Measurements from ENCODE around the gene FTSJ1. TPM values are rescaled to one million over a fixed set of nuclear protein-coding genes. Genes with fewer than 3 reads are reported as not detected.

The FTSJ1 gene
- total RNA-seq, 1 experiment from 2014 or later = 175 TPM

DNA sequence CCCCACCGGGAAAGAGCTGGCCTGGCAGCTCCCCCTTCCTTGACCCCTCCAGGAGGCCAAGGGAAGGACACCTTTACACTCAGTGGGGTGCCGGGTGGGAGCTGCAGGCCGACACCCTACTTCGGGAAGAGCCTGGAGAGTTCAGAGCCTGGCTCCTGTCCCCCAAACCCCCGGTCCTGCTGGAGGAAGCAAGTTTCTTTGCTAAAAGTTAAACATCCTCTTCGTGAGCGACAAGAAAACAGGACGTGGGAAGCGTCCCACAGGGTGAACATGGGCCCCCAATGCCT, 2.4 kb upstream of the FTSJ1 start:
- POLR2A ChIA-PET (ENCODE audit: unreplicated experiment) = no interaction called here
- CTCF ChIA-PET = interaction anchor here (0.7 kb wide), 1 partner anchor 8 kb away, joined by 4 read pairs; no protein-coding TSS in a partner anchor
- intact Hi-C loops (cut with micrococcal nuclease) = no loop called here
- peaks cover 41% of the 10 kb centered on the region for H3K79me2 ChIP-seq (ENCODE audit: low read length)
- H3K9ac ChIP-seq (ENCODE audit: low read length) = no peak overlapping the region
- H3K9me3 ChIP-seq (ENCODE audit: low read length) = no peaks in the 10 kb centered on the region
- peaks cover 10% of the 10 kb centered on the region; the same call in 1 of the 2 replicates for H4K20me1 ChIP-seq (ENCODE audit: low read length)
- H3K9me2 ChIP-seq (replicated peaks; ENCODE audit: low read length) = no peaks in the 10 kb centered on the region
- no peak overlapping the region for H3K27ac ChIP-seq (ENCODE audit: low read length)
- no peak overlapping the region for H2AFZ ChIP-seq (ENCODE audit: low read length)
- no peak overlapping the region for H3K4me3 ChIP-seq (ENCODE audit: low read length)
- no peak overlapping the region for H3K4me2 ChIP-seq (ENCODE audit: low read length)
- ATAC-seq (no peak), DNase-seq (no peak)
- no peaks in the 10 kb centered on the region; the same call in 1 of the 2 replicates for H3K36me3 ChIP-seq (ENCODE audit: low read depth, low read length)
- peaks cover 19% of the 10 kb centered on the region for H3K4me1 ChIP-seq (ENCODE audit: insufficient read depth, low read length)
- H3K27me3 ChIP-seq (ENCODE audit: low read length) = no peaks in the 10 kb centered on the region
- TF ChIP-seq EZH2phosphoT487 (IDR thresholded peaks at IDR 0.05; ENCODE audit: borderline replicate concordance, low read length) (no peak), EZH2 (IDR thresholded peaks at IDR 0.05; ENCODE audit: low read length, unreplicated experiment) (no peak)
- TF ChIP-seq, protein P1, sequence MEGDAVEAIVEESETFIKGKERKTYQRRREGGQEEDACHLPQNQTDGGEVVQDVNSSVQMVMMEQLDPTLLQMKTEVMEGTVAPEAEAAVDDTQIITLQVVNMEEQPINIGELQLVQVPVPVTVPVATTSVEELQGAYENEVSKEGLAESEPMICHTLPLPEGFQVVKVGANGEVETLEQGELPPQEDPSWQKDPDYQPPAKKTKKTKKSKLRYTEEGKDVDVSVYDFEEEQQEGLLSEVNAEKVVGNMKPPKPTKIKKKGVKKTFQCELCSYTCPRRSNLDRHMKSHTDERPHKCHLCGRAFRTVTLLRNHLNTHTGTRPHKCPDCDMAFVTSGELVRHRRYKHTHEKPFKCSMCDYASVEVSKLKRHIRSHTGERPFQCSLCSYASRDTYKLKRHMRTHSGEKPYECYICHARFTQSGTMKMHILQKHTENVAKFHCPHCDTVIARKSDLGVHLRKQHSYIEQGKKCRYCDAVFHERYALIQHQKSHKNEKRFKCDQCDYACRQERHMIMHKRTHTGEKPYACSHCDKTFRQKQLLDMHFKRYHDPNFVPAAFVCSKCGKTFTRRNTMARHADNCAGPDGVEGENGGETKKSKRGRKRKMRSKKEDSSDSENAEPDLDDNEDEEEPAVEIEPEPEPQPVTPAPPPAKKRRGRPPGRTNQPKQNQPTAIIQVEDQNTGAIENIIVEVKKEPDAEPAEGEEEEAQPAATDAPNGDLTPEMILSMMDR (conservative IDR thresholded peaks at IDR 0.05; ENCODE audit: low read depth, low read length) = no peak
- BruUV-seq (replicated peaks) = no TSS peak
- H3F3A ChIP-seq (ENCODE audit: low read length, unreplicated experiment) = no peaks in the 10 kb centered on the region

GRCh38 chrX:48474127-48474526, 1.9 kb upstream of the FTSJ1 start:
- peaks cover 19% of the 10 kb centered on the region for H3K4me1 ChIP-seq (ENCODE audit: insufficient read depth, low read length)
- no peak for TF ChIP-seq EZH2phosphoT487 (IDR thresholded peaks at IDR 0.05; ENCODE audit: borderline replicate concordance, low read length)
- TF ChIP-seq, protein P1 (conservative IDR thresholded peaks at IDR 0.05; ENCODE audit: low read depth, low read length) = peak; percentile 62
- no peaks in the 10 kb centered on the region for H3K9me3 ChIP-seq (ENCODE audit: low read length)
- no peaks in the 10 kb centered on the region; the same call in 1 of the 2 replicates for H3K36me3 ChIP-seq (ENCODE audit: low read depth, low read length)
- no peak overlapping the region for H3K9ac ChIP-seq (ENCODE audit: low read length)
- intact Hi-C loops (cut with micrococcal nuclease) = loop anchor here (1.0 to 2.0 kb wide), 2 partner anchors 17 to 37 kb away; no protein-coding TSS in a partner anchor
- BruUV-seq (replicated peaks) = no TSS peak
- DNase-seq (peak; percentile 47), ATAC-seq (no peak)
- no peaks in the 10 kb centered on the region for H3K27me3 ChIP-seq (ENCODE audit: low read length)
- no peak overlapping the region for H2AFZ ChIP-seq (ENCODE audit: low read length)
- H3K9me2 ChIP-seq (replicated peaks; ENCODE audit: low read length) = no peaks in the 10 kb centered on the region
- H3F3A ChIP-seq (ENCODE audit: low read length, unreplicated experiment) = no peaks in the 10 kb centered on the region
- peak overlapping the region; percentile 100 for H3K4me2 ChIP-seq (ENCODE audit: low read length)
- H3K4me3 ChIP-seq (ENCODE audit: low read length) = no peak overlapping the region
- CTCF ChIA-PET = interaction anchor here (0.7 to 1.0 kb wide), 2 partner anchors 9 to 20 kb away, joined by 4 read pairs; no protein-coding TSS in a partner anchor
- peaks cover 46% of the 10 kb centered on the region for H3K79me2 ChIP-seq (ENCODE audit: low read length)
- POLR2A ChIA-PET (ENCODE audit: unreplicated experiment) = no interaction called here
- peaks cover 10% of the 10 kb centered on the region; the same call in 1 of the 2 replicates for H4K20me1 ChIP-seq (ENCODE audit: low read length)
- no peak overlapping the region for H3K27ac ChIP-seq (ENCODE audit: low read length)

DNA sequence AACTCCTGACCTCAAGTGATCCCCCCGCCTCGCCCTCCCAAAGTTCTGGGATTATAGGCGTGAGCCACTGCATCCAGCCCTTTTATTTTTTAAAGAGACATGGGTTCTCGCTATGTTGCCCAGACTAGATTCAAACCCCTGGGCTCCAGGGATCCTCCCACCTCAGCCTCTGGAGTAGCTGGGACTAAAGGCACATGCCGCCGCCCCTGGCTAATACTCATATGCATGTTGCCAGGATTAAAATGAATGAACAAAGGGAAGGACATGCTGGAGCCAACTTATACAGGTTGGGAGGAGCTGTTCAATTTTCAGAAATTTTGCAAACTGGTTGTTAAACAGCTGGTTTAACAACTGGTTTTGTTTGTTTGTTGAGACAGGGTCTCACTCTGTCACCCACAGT, 1.4 kb upstream of the FTSJ1 start:
- DNase-seq = no peak

More for the DNA sequence above, 1.4 kb upstream of the FTSJ1 start:
- H3K9me3 ChIP-seq (ENCODE audit: low read length) = no peaks in the 10 kb centered on the region
- peak overlapping the region; percentile 100 for H3K4me2 ChIP-seq (ENCODE audit: low read length)
- 0 out of 2 replicates have a peak overlapping the region, but pooled peaks have one; percentile 18 for H3K27ac ChIP-seq (ENCODE audit: low read length)
- H3K9me2 ChIP-seq (replicated peaks; ENCODE audit: low read length) = no peaks in the 10 kb centered on the region
- ChIA-PET CTCF (interaction anchor here (1.0 kb wide), 1 partner anchor 19 kb away, joined by 4 read pairs; no protein-coding TSS in a partner anchor), POLR2A (ENCODE audit: unreplicated experiment) (no interaction called here)
- H3K79me2 ChIP-seq (ENCODE audit: low read length) = peaks cover 51% of the 10 kb centered on the region
- H3K27me3 ChIP-seq (ENCODE audit: low read length) = no peaks in the 10 kb centered on the region
- no peak overlapping the region for H2AFZ ChIP-seq (ENCODE audit: low read length)
- peaks cover 10% of the 10 kb centered on the region; the same call in 1 of the 2 replicates for H4K20me1 ChIP-seq (ENCODE audit: low read length)
- no peak for ATAC-seq
- peak overlapping the region; percentile 100 for H3K9ac ChIP-seq (ENCODE audit: low read length)
- peaks cover 19% of the 10 kb centered on the region for H3K4me1 ChIP-seq (ENCODE audit: insufficient read depth, low read length)
- no peaks in the 10 kb centered on the region for H3F3A ChIP-seq (ENCODE audit: low read length, unreplicated experiment)
- intact Hi-C loops (cut with micrococcal nuclease) = loop anchor here (1.0 to 2.0 kb wide), 2 partner anchors 16 to 37 kb away; no protein-coding TSS in a partner anchor
- TF ChIP-seq, protein P1 (conservative IDR thresholded peaks at IDR 0.05; ENCODE audit: low read depth, low read length) = no peak
- no peak for TF ChIP-seq EZH2 (IDR thresholded peaks at IDR 0.05; ENCODE audit: low read length, unreplicated experiment)
- TF ChIP-seq EZH2phosphoT487 (IDR thresholded peaks at IDR 0.05; ENCODE audit: borderline replicate concordance, low read length) = no peak
- H3K4me3 ChIP-seq (ENCODE audit: low read length) = peak overlapping the region; percentile 91
- no peaks in the 10 kb centered on the region; the same call in 1 of the 2 replicates for H3K36me3 ChIP-seq (ENCODE audit: low read depth, low read length)
- no TSS peak for BruUV-seq (replicated peaks)

All from PC-3 (cell line).